DND-41 (cell line): ENCODE data around the gene KHDRBS2.

Source experiments
- ATAC-seq: fragments of 200-7000 bp; cut with Tn5 transposase; 3 replicates; pipeline ENCODE4 v1.9.1; 2021; ENCODE audit warnings: low read depth; ENCODE audit not compliant: insufficient read depth
- DNase-seq: peaks from one replicate; pipeline ENCODE4 v3.0.0-alpha.2; 2020
- H2AFZ ChIP-seq: 2 replicates; pipeline ENCODE4 v1.6.0; 2012; ENCODE audit warnings: low read depth, low read length
- H3K27ac ChIP-seq: 2 replicates; pipeline ENCODE4 v1.5.1; 2012; ENCODE audit warnings: low read length, inconsistent platforms
- H3K27me3 ChIP-seq: fragments of 200-600 bp; sonication (generic); 2 replicates; pipeline ENCODE4 v1.6.0; 2012; ENCODE audit warnings: low read length, mild to moderate bottlenecking, inconsistent platforms; ENCODE audit not compliant: insufficient read depth, poor library complexity
- H3K36me3 ChIP-seq: 2 replicates; pipeline ENCODE4 v1.5.1; 2012; ENCODE audit warnings: low read length, inconsistent platforms; ENCODE audit not compliant: insufficient read depth
- H3K4me1 ChIP-seq: 2 replicates; pipeline ENCODE4 v1.5.1; 2012; ENCODE audit warnings: mild to moderate bottlenecking, low read length; ENCODE audit not compliant: insufficient read depth
- H3K4me2 ChIP-seq: 2 replicates; pipeline ENCODE4 v1.6.0; 2012; ENCODE audit warnings: mild to moderate bottlenecking, moderate library complexity, low read length, inconsistent platforms; ENCODE audit not compliant: insufficient read depth
- H3K4me3 ChIP-seq, 2 experiments: fragments of 200-600 bp in 1 of 2; shearing (Covaris generic) in 1 of 2; 2 replicates each; pipeline ENCODE4 v1.5.1; 2012 to 2016; ENCODE audit warnings: inconsistent platforms in 2 of 2, low read length in 2 of 2, mild to moderate bottlenecking in 2 of 2, low read depth in 1 of 2, moderate library complexity in 1 of 2
- H3K79me2 ChIP-seq: 2 replicates; pipeline ENCODE4 v1.6.0; 2012; ENCODE audit warnings: low read length, inconsistent platforms; ENCODE audit not compliant: insufficient read depth
- H3K9ac ChIP-seq: 2 replicates; pipeline ENCODE4 v1.6.0; 2012; ENCODE audit warnings: low read depth, mild to moderate bottlenecking, inconsistent platforms, low read length, moderate library complexity
- H3K9me3 ChIP-seq: 2 replicates; pipeline ENCODE4 v1.5.1; 2012; ENCODE audit warnings: low read length, moderate library complexity, mild to moderate bottlenecking, inconsistent platforms; ENCODE audit not compliant: insufficient read depth, severe bottlenecking
- H4K20me1 ChIP-seq: 2 replicates; pipeline ENCODE4 v1.6.0; 2012; ENCODE audit warnings: low read length; ENCODE audit not compliant: insufficient read depth
- CTCF ChIP-seq: IDR thresholded peaks from 2 replicates; pipeline ENCODE4 v1.5.1; 2012; ENCODE audit warnings: borderline replicate concordance, low read length, moderate library complexity, mild to moderate bottlenecking; ENCODE audit not compliant: poor library complexity, severe bottlenecking; ENCODE audit errors: extremely low read depth
- EZH2 ChIP-seq: IDR thresholded peaks from 3 replicates; pipeline ENCODE4 v1.6.1; 2012; ENCODE audit warnings: borderline replicate concordance, low read depth, mild to moderate bottlenecking, moderate library complexity, low read length, inconsistent platforms; ENCODE audit not compliant: severe bottlenecking

KHDRBS2 gene

GRCh38 chr6:61977099-61977498 is 308.9 kb downstream of the KHDRBS2 start:
- no peak for DNase-seq
- Histone ChIP-seq H3K9ac (no peak overlapping the region), H3K4me2 (no peak overlapping the region), H3K4me1 (no peaks in the 10 kb centered on the region), H3K36me3 (no peaks in the 10 kb centered on the region), H3K9me3 (no peaks in the 10 kb centered on the region), H3K27ac (no peak overlapping the region), H3K4me3 (no peak overlapping the region), H2AFZ (no peak overlapping the region), H3K79me2 (no peaks in the 10 kb centered on the region), H3K27me3 (no peaks in the 10 kb centered on the region), H4K20me1 (no peaks in the 10 kb centered on the region)
- no peak for ATAC-seq
- TF ChIP-seq CTCF = no peak
- TF ChIP-seq EZH2 = no peak

GRCh38 chr6:61959196-61959595 is 326.8 kb downstream of the KHDRBS2 start:
- ATAC-seq (no peak), DNase-seq (no peak)
- Histone ChIP-seq H3K27me3 (no peaks in the 10 kb centered on the region), H2AFZ (no peak overlapping the region), H3K36me3 (no peaks in the 10 kb centered on the region), H3K4me2 (no peak overlapping the region), H3K9me3 (no peaks in the 10 kb centered on the region), H4K20me1 (no peaks in the 10 kb centered on the region), H3K79me2 (no peaks in the 10 kb centered on the region), H3K9ac (no peak overlapping the region), H3K4me1 (no peaks in the 10 kb centered on the region), H3K4me3 (no peak overlapping the region), H3K27ac (no peak overlapping the region)
- TF ChIP-seq CTCF = no peak
- TF ChIP-seq EZH2 = no peak

- Histone ChIP-seq H3K9ac (no peak overlapping the region), H3K36me3 (no peaks in the 10 kb centered on the region), H3K27ac (no peak overlapping the region), H3K4me1 (no peaks in the 10 kb centered on the region), H3K9me3 (no peaks in the 10 kb centered on the region), H4K20me1 (no peaks in the 10 kb centered on the region), H3K27me3 (no peaks in the 10 kb centered on the region), H2AFZ (no peak overlapping the region), H3K79me2 (no peaks in the 10 kb centered on the region), H3K4me3 (no peak overlapping the region), H3K4me2 (no peak overlapping the region)
- DNase-seq (no peak), ATAC-seq (no peak)
- TF ChIP-seq EZH2 (no peak), CTCF (no peak)
These were observed 332.2 kb downstream of the KHDRBS2 start for GRCh38 chr6:61953851-61954250.

- Histone ChIP-seq H3K9ac (no peak overlapping the region), H4K20me1 (no peaks in the 10 kb centered on the region), H3K4me2 (no peak overlapping the region), H2AFZ (no peak overlapping the region), H3K27me3 (no peaks in the 10 kb centered on the region), H3K36me3 (no peaks in the 10 kb centered on the region), H3K27ac (no peak overlapping the region), H3K4me3 (no peak overlapping the region), H3K4me1 (no peaks in the 10 kb centered on the region), H3K79me2 (no peaks in the 10 kb centered on the region), H3K9me3 (no peaks in the 10 kb centered on the region)
- DNase-seq = no peak
- ATAC-seq = no peak
- TF ChIP-seq CTCF = no peak
- no peak for TF ChIP-seq EZH2
These were observed 334.4 kb downstream of the KHDRBS2 start for GRCh38 chr6:61951586-61951985.
